Measurements from ENCODE around the gene ADGRV1. TPM values are rescaled to one million over a fixed set of nuclear protein-coding genes. Genes with fewer than 3 reads are reported as not detected.

ADGRV1 gene
- total and polyA plus RNA-seq, 2 donors (not counting 3 experiments of a cell fraction or from before 2014, with no cell fraction given) = 0.11 to 0.55 TPM

DNA sequence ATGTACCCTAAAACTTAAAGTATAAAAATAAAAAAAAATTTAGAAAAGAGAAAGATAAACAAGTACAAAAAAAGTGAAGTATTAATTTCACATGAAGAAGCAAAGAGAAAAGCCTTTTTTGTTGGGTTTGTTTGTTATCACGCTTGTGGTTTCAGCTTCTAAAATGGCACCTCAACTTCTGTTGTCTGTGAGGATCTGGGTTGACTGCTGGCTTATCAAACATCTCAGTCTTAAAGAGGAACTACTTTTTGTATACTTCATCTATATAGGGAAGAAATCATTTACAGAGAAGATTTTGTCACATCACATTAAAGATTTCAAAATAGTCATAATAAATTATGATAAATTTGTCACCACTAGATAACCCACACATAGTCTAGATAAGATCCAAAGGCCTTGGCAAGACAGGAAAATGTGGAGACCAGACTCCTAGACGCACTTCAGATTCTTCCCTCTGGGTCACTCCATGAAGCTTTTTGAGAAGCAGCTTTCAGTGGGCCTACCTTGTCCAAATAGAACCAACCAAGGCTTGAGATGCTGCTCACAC is 8.8 kb upstream of the ADGRV1 start:
- H3K9me1 ChIP-seq (replicated peaks; ENCODE audit: control insufficient read depth, extremely low read depth, insufficient read depth, low read length) = no peaks in the 10 kb centered on the region
- intact Hi-C loops (cut with micrococcal nuclease) (no loop called here), dilution Hi-C loops (cut with MboI; ENCODE audit: extremely low pct_ligation_motif_present, low sequenced_read_pairs) (no loop called here)
- H3K4me2 ChIP-seq (ENCODE audit: insufficient read depth, low read length) = no peak overlapping the region
- ChIA-PET POLR2A (no interaction called here), CTCF (no interaction called here)
- no peak overlapping the region for H2AFZ ChIP-seq (ENCODE audit: low read depth, low read length)
- no peaks in the 10 kb centered on the region for H4K20me1 ChIP-seq (replicated peaks; ENCODE audit: control insufficient read depth, extremely low read depth, insufficient read depth, low read length)
- no TSS peak for BruUV-seq (replicated peaks)
- no peak overlapping the region for H3K9ac ChIP-seq (replicated peaks; ENCODE audit: extremely low read depth, insufficient read depth, low read length)
- no peak for TF ChIP-seq JUN (IDR thresholded peaks at IDR 0.05; ENCODE audit: borderline replicate concordance, insufficient read depth, insufficient read length, low read depth)
- TF ChIP-seq MAX (IDR thresholded peaks at IDR 0.05; ENCODE audit: insufficient read depth, insufficient read length) = no peak
- no peak for TF ChIP-seq GATA2 (IDR thresholded peaks at IDR 0.05; ENCODE audit: insufficient read depth, insufficient read length, low read depth, low read length)
- TF ChIP-seq EZH2 (IDR thresholded peaks at IDR 0.05; ENCODE audit: borderline replicate concordance, low read depth, low read length, severe bottlenecking) = no peak
- TF ChIP-seq, protein P1, sequence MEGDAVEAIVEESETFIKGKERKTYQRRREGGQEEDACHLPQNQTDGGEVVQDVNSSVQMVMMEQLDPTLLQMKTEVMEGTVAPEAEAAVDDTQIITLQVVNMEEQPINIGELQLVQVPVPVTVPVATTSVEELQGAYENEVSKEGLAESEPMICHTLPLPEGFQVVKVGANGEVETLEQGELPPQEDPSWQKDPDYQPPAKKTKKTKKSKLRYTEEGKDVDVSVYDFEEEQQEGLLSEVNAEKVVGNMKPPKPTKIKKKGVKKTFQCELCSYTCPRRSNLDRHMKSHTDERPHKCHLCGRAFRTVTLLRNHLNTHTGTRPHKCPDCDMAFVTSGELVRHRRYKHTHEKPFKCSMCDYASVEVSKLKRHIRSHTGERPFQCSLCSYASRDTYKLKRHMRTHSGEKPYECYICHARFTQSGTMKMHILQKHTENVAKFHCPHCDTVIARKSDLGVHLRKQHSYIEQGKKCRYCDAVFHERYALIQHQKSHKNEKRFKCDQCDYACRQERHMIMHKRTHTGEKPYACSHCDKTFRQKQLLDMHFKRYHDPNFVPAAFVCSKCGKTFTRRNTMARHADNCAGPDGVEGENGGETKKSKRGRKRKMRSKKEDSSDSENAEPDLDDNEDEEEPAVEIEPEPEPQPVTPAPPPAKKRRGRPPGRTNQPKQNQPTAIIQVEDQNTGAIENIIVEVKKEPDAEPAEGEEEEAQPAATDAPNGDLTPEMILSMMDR (IDR thresholded peaks at IDR 0.05; ENCODE audit: extremely low read depth in 1 of 2, insufficient read depth in 1 of 2, low read depth in 1 of 2, low read length in 2 of 2) = no peak
- TF ChIP-seq MYC (IDR thresholded peaks at IDR 0.05; ENCODE audit: low read depth, low read length) = no peak
- TF ChIP-seq FOS (IDR thresholded peaks at IDR 0.05; ENCODE audit: borderline replicate concordance, insufficient read depth, low read length) = no peak
- TF ChIP-seq POLR2AphosphoS5 (IDR thresholded peaks at IDR 0.05; ENCODE audit: insufficient read depth, low read depth, low read length) = no peak
- TF ChIP-seq POLR2A (IDR thresholded peaks at IDR 0.05; ENCODE audit: low read depth, low read length) = no peak
- FAIRE-seq (no peak), DNase-seq (ENCODE audit: low read depth, low spot score) (no peak)
- no peak overlapping the region for H3K4me3 ChIP-seq (replicated peaks in 1 of 3; ENCODE audit: insufficient read depth in 1 of 3, low read depth in 1 of 3, low read length in 3 of 3)
- peaks cover 18 to 27% of the 10 kb centered on the region in 2 experiments for H3K27me3 ChIP-seq (ENCODE audit: control insufficient read depth in 2 of 2, insufficient read depth in 2 of 2, low read length in 2 of 2)
- H3K79me2 ChIP-seq (ENCODE audit: control insufficient read depth, insufficient read depth, low read length) = no peaks in the 10 kb centered on the region
- no peaks in the 10 kb centered on the region for H3K4me1 ChIP-seq (ENCODE audit: control insufficient read depth, extremely low read depth, insufficient read depth, low read length)
- H3K27ac ChIP-seq (ENCODE audit: insufficient read depth, low read depth, low read length) = no peak overlapping the region
- no peaks in the 10 kb centered on the region for H3K9me3 ChIP-seq (replicated peaks; ENCODE audit: control insufficient read depth, insufficient read depth, low read length)
- H3K36me3 ChIP-seq (ENCODE audit: control insufficient read depth in 2 of 2, extremely low read depth in 1 of 2, insufficient read depth in 2 of 2, low read length in 2 of 2) = no peaks in the 10 kb centered on the region
